ENCODE data around the gene FAM9A. TPM values are rescaled to one million over a fixed set of nuclear protein-coding genes. Genes with fewer than 3 reads are reported as not detected.

Gene FAM9A
- total RNA-seq, 1 experiment from 2014 or later = not detected

DNA sequence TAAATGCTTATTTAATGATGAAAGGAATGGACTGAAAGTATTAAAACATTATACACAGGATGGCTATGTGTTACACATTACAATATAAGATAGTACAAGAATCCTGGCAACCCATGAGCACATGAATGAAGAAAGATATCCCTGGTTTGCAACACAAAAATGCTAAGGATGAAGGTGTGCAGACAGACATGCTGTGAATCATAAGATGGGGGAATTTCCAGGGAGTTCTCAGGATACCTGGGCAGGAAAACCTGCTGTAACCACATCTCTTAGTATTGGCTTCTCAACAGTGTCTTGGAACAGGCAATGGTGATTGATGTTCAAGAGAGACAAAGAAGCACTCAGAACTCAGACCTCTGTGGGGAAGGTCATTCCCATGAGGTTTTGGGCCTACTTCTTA is 45.4 kb downstream of the FAM9A start:
- BruUV-seq (replicated peaks) = no TSS peak
- Histone ChIP-seq H4K20me1 (ENCODE audit: low read length) (no peaks in the 10 kb centered on the region), H3K9me3 (ENCODE audit: low read length) (no peaks in the 10 kb centered on the region), H3K36me3 (ENCODE audit: low read depth, low read length) (no peaks in the 10 kb centered on the region), H3K9me2 (replicated peaks; ENCODE audit: low read length) (no peaks in the 10 kb centered on the region), H3K4me1 (ENCODE audit: insufficient read depth, low read length) (peaks cover 37% of the 10 kb centered on the region), H3K9ac (ENCODE audit: low read length) (no peak overlapping the region), H3K79me2 (ENCODE audit: low read length) (no peaks in the 10 kb centered on the region), H3K27ac (ENCODE audit: low read length) (no peak overlapping the region), H3K4me3 (ENCODE audit: low read length) (no peak overlapping the region), H2AFZ (ENCODE audit: low read length) (no peak overlapping the region), H3F3A (ENCODE audit: low read length, unreplicated experiment) (peaks cover 5% of the 10 kb centered on the region), H3K4me2 (ENCODE audit: low read length) (no peak overlapping the region), H3K27me3 (ENCODE audit: low read length) (no peaks in the 10 kb centered on the region)
- ChIA-PET CTCF (no interaction called here), POLR2A (ENCODE audit: unreplicated experiment) (no interaction called here)
- DNase-seq = peak; percentile 15
- TF ChIP-seq EZH2phosphoT487 (IDR thresholded peaks at IDR 0.05; ENCODE audit: borderline replicate concordance, low read length) (no peak), EZH2 (IDR thresholded peaks at IDR 0.05; ENCODE audit: low read length, unreplicated experiment) (no peak), CTCF (conservative IDR thresholded peaks at IDR 0.05; ENCODE audit: low read depth, low read length) (no peak)
- intact Hi-C loops (cut with micrococcal nuclease) = no loop called here
- no peak for ATAC-seq

DNA sequence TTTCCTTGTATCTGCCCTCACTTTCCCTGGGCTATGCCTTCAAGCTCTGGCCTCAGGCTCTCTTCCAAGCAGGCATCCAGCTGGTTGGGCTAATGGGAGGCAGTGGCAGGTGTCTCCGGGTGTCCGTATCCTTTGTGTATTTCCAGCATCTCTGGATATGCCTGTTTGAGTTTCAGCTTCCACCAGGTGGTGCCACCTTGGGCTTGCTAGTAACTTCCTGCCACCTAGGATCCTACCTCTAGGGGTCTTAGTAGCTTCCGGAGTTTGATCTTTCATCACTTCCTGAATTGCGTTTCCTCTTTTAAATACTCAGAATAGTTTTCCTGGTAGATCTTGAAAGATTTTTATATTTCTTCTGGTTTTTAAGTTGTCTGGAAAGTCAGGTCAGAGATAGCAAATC is 46.1 kb downstream of the FAM9A start:
- DNase-seq (peak; percentile 32), ATAC-seq (no peak)
- intact Hi-C loops (cut with micrococcal nuclease) = no loop called here
- no peaks in the 10 kb centered on the region for H4K20me1 ChIP-seq (ENCODE audit: low read length)
- no peak overlapping the region for H3K4me2 ChIP-seq (ENCODE audit: low read length)
- H3F3A ChIP-seq (ENCODE audit: low read length, unreplicated experiment) = peaks cover 5% of the 10 kb centered on the region
- H3K36me3 ChIP-seq (ENCODE audit: low read depth, low read length) = no peaks in the 10 kb centered on the region
- no peaks in the 10 kb centered on the region for H3K79me2 ChIP-seq (ENCODE audit: low read length)
- no peak overlapping the region for H3K9ac ChIP-seq (ENCODE audit: low read length)
- H3K4me1 ChIP-seq (ENCODE audit: insufficient read depth, low read length) = peaks cover 32% of the 10 kb centered on the region
- no peaks in the 10 kb centered on the region for H3K9me3 ChIP-seq (ENCODE audit: low read length)
- no peaks in the 10 kb centered on the region for H3K9me2 ChIP-seq (replicated peaks; ENCODE audit: low read length)
- H3K27me3 ChIP-seq (ENCODE audit: low read length) = no peaks in the 10 kb centered on the region
- ChIA-PET POLR2A (ENCODE audit: unreplicated experiment) (no interaction called here), CTCF (interaction anchor here (0.7 kb wide), 1 partner anchor 50 kb away, joined by 3 read pairs; no protein-coding TSS in a partner anchor)
- no TSS peak for BruUV-seq (replicated peaks)
- H2AFZ ChIP-seq (ENCODE audit: low read length) = no peak overlapping the region
- H3K4me3 ChIP-seq (ENCODE audit: low read length) = no peak overlapping the region
- TF ChIP-seq EZH2 (IDR thresholded peaks at IDR 0.05; ENCODE audit: low read length, unreplicated experiment) (no peak), CTCF (conservative IDR thresholded peaks at IDR 0.05; ENCODE audit: low read depth, low read length) (peak; percentile 57)
- H3K27ac ChIP-seq (ENCODE audit: low read length) = no peak overlapping the region

GRCh38 chrX:8749697-8750096 is 51.5 kb downstream of the FAM9A start:
- no peaks in the 10 kb centered on the region for H3K27me3 ChIP-seq (ENCODE audit: low read length)
- no peaks in the 10 kb centered on the region for H3K9me2 ChIP-seq (replicated peaks; ENCODE audit: low read length)
- H3K4me2 ChIP-seq (ENCODE audit: low read length) = no peak overlapping the region
- ChIA-PET POLR2A (ENCODE audit: unreplicated experiment) (no interaction called here), CTCF (interaction anchor here (0.8 kb wide), 1 partner anchor 65 kb away, joined by 3 read pairs; no protein-coding TSS in a partner anchor)
- BruUV-seq (replicated peaks) = no TSS peak
- intact Hi-C loops (cut with micrococcal nuclease) = loop anchor here (1.0 to 10.0 kb wide), 2 partner anchors 66 to 955 kb away; no protein-coding TSS in a partner anchor
- ATAC-seq (no peak), DNase-seq (no peak)
- TF ChIP-seq EZH2phosphoT487 (IDR thresholded peaks at IDR 0.05; ENCODE audit: borderline replicate concordance, low read length) (no peak), CTCF (conservative IDR thresholded peaks at IDR 0.05; ENCODE audit: low read depth, low read length) (no peak), EZH2 (IDR thresholded peaks at IDR 0.05; ENCODE audit: low read length, unreplicated experiment) (no peak)
- H3K9ac ChIP-seq (ENCODE audit: low read length) = no peak overlapping the region
- H3K9me3 ChIP-seq (ENCODE audit: low read length) = no peaks in the 10 kb centered on the region
- H3K4me3 ChIP-seq (ENCODE audit: low read length) = no peak overlapping the region
- H3F3A ChIP-seq (ENCODE audit: low read length, unreplicated experiment) = no peaks in the 10 kb centered on the region
- H3K27ac ChIP-seq (ENCODE audit: low read length) = no peak overlapping the region
- no peaks in the 10 kb centered on the region for H3K79me2 ChIP-seq (ENCODE audit: low read length)
- H3K36me3 ChIP-seq (ENCODE audit: low read depth, low read length) = no peaks in the 10 kb centered on the region
- H2AFZ ChIP-seq (ENCODE audit: low read length) = no peak overlapping the region
- H4K20me1 ChIP-seq (ENCODE audit: low read length) = no peaks in the 10 kb centered on the region
- H3K4me1 ChIP-seq (ENCODE audit: insufficient read depth, low read length) = no peaks in the 10 kb centered on the region

Data from PC-3 (cell line).